Endothelial cell of umbilical vein (primary cell): ENCODE measurements around the gene TMEM109. TPM values are rescaled to one million over a fixed set of nuclear protein-coding genes. Genes with fewer than 3 reads are reported as not detected.

Experiments used
- BruUV-seq: library from RNA; stranded (reverse); fragments of 400-500 nt; replicated peaks from 2 replicates; lab custom pipeline; 2021; lab: Mats Ljungman, UMichigan
- CTCF ChIA-PET: fragments of 300-600, 350-600 bp; sonication (Branson Sonifier 250); formaldehyde crosslinking; loops from one replicate; lab custom pipeline; 2021; ENCODE audit warnings: antibody characterized with exemption, inconsistent platforms; lab: Charles Lee
- POLR2A ChIA-PET: fragments of 300-600, 350-600 bp; sonication (Branson Sonifier 250); formaldehyde crosslinking; loops from one replicate; lab custom pipeline; 2021; ENCODE audit warnings: antibody characterized with exemption, inconsistent platforms; lab: Charles Lee
- DNase-seq: peaks from one replicate; pipeline ENCODE4 v3.0.0-alpha.2; 2011; ENCODE audit warnings: low read depth, low spot score
- FAIRE-seq: peaks from 2 replicates; lab custom pipeline; 2011; peaks lifted over from hg19 to GRCh38; lab: Jason Lieb, UNC
- H2AFZ ChIP-seq: 2 replicates; pipeline ENCODE4 v1.6.0; 2012; ENCODE audit warnings: low read depth, low read length, control low read depth, inconsistent platforms
- H3K27ac ChIP-seq: 2 replicates; pipeline ENCODE4 v1.5.1; 2011; ENCODE audit warnings: low read depth, mild to moderate bottlenecking, control low read depth, low read length, moderate library complexity; ENCODE audit not compliant: insufficient read depth
- H3K27me3 ChIP-seq, 2 experiments: 2 replicates each; pipeline versions ENCODE4 v1.6.0 to v1.6.1; 2011; ENCODE audit warnings: low read length in 2 of 2, mixed read lengths in 1 of 2; ENCODE audit not compliant: control insufficient read depth in 2 of 2, insufficient read depth in 2 of 2
- H3K36me3 ChIP-seq, 2 experiments: 2 replicates in 1 of 2; 3 replicates in 1 of 2; pipeline ENCODE4 v1.5.1; 2011; ENCODE audit warnings: low read length in 2 of 2, mild to moderate bottlenecking in 1 of 2, moderate library complexity in 1 of 2; ENCODE audit not compliant: control insufficient read depth in 2 of 2, insufficient read depth in 2 of 2; ENCODE audit errors: extremely low read depth in 1 of 2
- H3K4me1 ChIP-seq: 3 replicates; pipeline ENCODE4 v1.5.1; 2011; ENCODE audit warnings: mild to moderate bottlenecking, low read length; ENCODE audit not compliant: control insufficient read depth, insufficient read depth; ENCODE audit errors: extremely low read depth
- H3K4me2 ChIP-seq: 2 replicates; pipeline ENCODE4 v1.6.1; 2011; ENCODE audit warnings: low read length, control low read depth, mixed read lengths; ENCODE audit not compliant: insufficient read depth
- H3K4me3 ChIP-seq, 3 experiments: fragments of 200-600 bp in 1 of 3; sonication (generic), shearing (Covaris generic) in 1 of 3; replicated peaks in 1 of 3; 2 replicates each; pipeline ENCODE4 v1.5.1; 2011 to 2016; ENCODE audit warnings: control low read depth in 3 of 3, low read length in 3 of 3, mild to moderate bottlenecking in 2 of 3, inconsistent platforms in 1 of 3, low read depth in 1 of 3, moderate library complexity in 1 of 3; ENCODE audit not compliant: insufficient read depth in 1 of 3
- H3K79me2 ChIP-seq: 2 replicates; pipeline ENCODE4 v1.6.0; 2012; ENCODE audit warnings: low read length, inconsistent platforms; ENCODE audit not compliant: control insufficient read depth, insufficient read depth
- H3K9ac ChIP-seq: replicated peaks from 2 replicates; pipeline ENCODE3; 2011; ENCODE audit warnings: low read length, control low read depth; ENCODE audit not compliant: insufficient read depth; ENCODE audit errors: extremely low read depth
- H3K9me1 ChIP-seq: replicated peaks from 3 replicates; pipeline ENCODE4 v1.6.0; 2011; ENCODE audit warnings: mild to moderate bottlenecking, low read length; ENCODE audit not compliant: control insufficient read depth, insufficient read depth; ENCODE audit errors: extremely low read depth
- H3K9me3 ChIP-seq: replicated peaks from 2 replicates; pipeline ENCODE4 v1.5.1; 2012; ENCODE audit warnings: low read length, inconsistent platforms; ENCODE audit not compliant: control insufficient read depth, insufficient read depth
- H4K20me1 ChIP-seq: replicated peaks from 2 replicates; pipeline ENCODE3; 2011; ENCODE audit warnings: mild to moderate bottlenecking, low read length; ENCODE audit not compliant: control insufficient read depth, insufficient read depth; ENCODE audit errors: extremely low read depth
- CTCF ChIP-seq, 2 donors: IDR thresholded peaks; 1 replicate in 1 of 2; 2 replicates in 1 of 2; pipeline ENCODE4 v1.5.1; 2011; ENCODE audit warnings: low read length in 2 of 2, mild to moderate bottlenecking in 2 of 2, moderate library complexity in 2 of 2, control low read depth in 1 of 2, inconsistent platforms in 1 of 2, low read depth in 1 of 2; ENCODE audit not compliant: insufficient read depth in 1 of 2; ENCODE audit errors: extremely low read depth in 1 of 2
- EZH2 ChIP-seq: IDR thresholded peaks from 2 replicates; pipeline ENCODE4 v1.6.1; 2012; ENCODE audit warnings: borderline replicate concordance, low read depth, mild to moderate bottlenecking, moderate library complexity, low read length, inconsistent platforms; ENCODE audit not compliant: severe bottlenecking
- FOS ChIP-seq: IDR thresholded peaks from 2 replicates; pipeline ENCODE4 v1.6.1; 2011; ENCODE audit warnings: mild to moderate bottlenecking, low read length, moderate library complexity, borderline replicate concordance; ENCODE audit not compliant: insufficient read depth
- GATA2 ChIP-seq: IDR thresholded peaks from 2 replicates; pipeline ENCODE4 v1.7.0; 2011; ENCODE audit warnings: low read depth, mild to moderate bottlenecking, moderate library complexity, mixed read lengths, low read length; ENCODE audit not compliant: insufficient read length, insufficient read depth
- JUN ChIP-seq: IDR thresholded peaks from 2 replicates; pipeline ENCODE4 v1.6.1; 2011; ENCODE audit warnings: borderline replicate concordance, low read depth; ENCODE audit not compliant: insufficient read length, insufficient read depth
- MAX ChIP-seq: IDR thresholded peaks from 2 replicates; pipeline ENCODE4 v1.6.1; 2011; ENCODE audit not compliant: insufficient read depth, insufficient read length
- MYC ChIP-seq: IDR thresholded peaks from one replicate; pipeline ENCODE4 v1.6.1; 2011; ENCODE audit warnings: mild to moderate bottlenecking, low read depth, low read length
- POLR2A ChIP-seq: IDR thresholded peaks from 2 replicates; pipeline ENCODE4 v1.6.1; 2012; ENCODE audit warnings: low read depth, mild to moderate bottlenecking, control low read depth, low read length
- POLR2AphosphoS5 ChIP-seq: IDR thresholded peaks from 2 replicates; pipeline ENCODE4 v1.6.1; 2012; ENCODE audit warnings: low read depth, mild to moderate bottlenecking, control low read depth, low read length, moderate library complexity; ENCODE audit not compliant: insufficient read depth
- dilution Hi-C: fragments of 300-500 bp; cut with MboI; formaldehyde crosslinking; loops from one replicate; pipeline ENCODE4 v1.15.0; 2019; ENCODE audit warnings: low sequenced_read_pairs; ENCODE audit not compliant: extremely low pct_ligation_motif_present
- intact Hi-C: fragments of 100-400 bp; cut with micrococcal nuclease; formaldehyde crosslinking; loops from one replicate; pipeline ENCODE4 v1.10.0; 2022
- polyA plus RNA-seq, 4 experiments: library from polyadenylated mRNA; depleted of rRNA in 3 of 4; stranded (reverse) in 3 of 4; unstranded in 1 of 4; fragments of >200 nt; gene quantifications; 2 replicates each; pipeline versions ENCODE4 v1.2.1 to v1.2.3, GENCODE V29; 2011 to 2012; ENCODE audit warnings: missing spikeins in 1 of 4
- total RNA-seq: library from RNA; stranded (reverse); gene quantifications from 2 replicates; pipeline ENCODE4 v1.2.3, GENCODE V29; 2021

Gene TMEM109
- total and polyA plus RNA-seq, 2 donors (not counting 3 experiments of a cell fraction or from before 2014, with no cell fraction given) = 143 to 192 TPM

GRCh38 chr11:60939301-60939700 lies 25.3 kb downstream of the TMEM109 start:
- H3K4me2 ChIP-seq = no peak overlapping the region
- no TSS peak for BruUV-seq
- peaks cover 0 to 7% of the 10 kb centered on the region in 2 experiments for H3K36me3 ChIP-seq
- no peak overlapping the region for H3K4me3 ChIP-seq
- H3K9me3 ChIP-seq = no peaks in the 10 kb centered on the region
- dilution Hi-C loops (no loop called here), intact Hi-C loops (no loop called here)
- no peaks in the 10 kb centered on the region for H4K20me1 ChIP-seq
- H2AFZ ChIP-seq = no peak overlapping the region
- POLR2A ChIA-PET = no interaction called here
- FAIRE-seq (no peak), DNase-seq (no peak)
- TF ChIP-seq MAX (no peak), CTCF (IDR thresholded peaks at IDR 0.05; ENCODE audit: extremely low read depth in 1 of 2, insufficient read depth in 1 of 2, low read depth in 1 of 2, low read length in 2 of 2) (no peak), GATA2 (no peak), EZH2 (no peak), FOS (no peak), POLR2A (no peak), POLR2AphosphoS5 (no peak), MYC (no peak), JUN (no peak)
- H3K27me3 ChIP-seq = no peaks in the 10 kb centered on the region
- CTCF ChIA-PET = interaction anchor here (1.1 to 2.7 kb wide), 4 partner anchors 14 to 108 kb away, joined by 4 to 10 read pairs (median 8); no protein-coding TSS in a partner anchor
- H3K9ac ChIP-seq = no peak overlapping the region
- H3K4me1 ChIP-seq = peaks cover 8% of the 10 kb centered on the region
- H3K9me1 ChIP-seq = no peaks in the 10 kb centered on the region
- no peak overlapping the region for H3K27ac ChIP-seq
- H3K79me2 ChIP-seq = no peaks in the 10 kb centered on the region
